Panc1 (cell line): ENCODE data around the gene ASPHD2.

ENCODE experiments used
- CTCF ChIP-seq: fragments of 450-650 bp; IDR thresholded peaks from 2 replicates; pipeline ENCODE4 v1.5.1; 2017; ENCODE audit warnings: mild to moderate bottlenecking
- POLR2AphosphoS5 ChIP-seq: IDR thresholded peaks from 2 replicates; pipeline ENCODE4 v1.6.1; 2012; ENCODE audit warnings: mild to moderate bottlenecking, low read depth, low read length, moderate library complexity
- SIN3A ChIP-seq: IDR thresholded peaks from 2 replicates; pipeline ENCODE4 v1.6.1; 2012; ENCODE audit warnings: low read depth, mild to moderate bottlenecking, low read length, moderate library complexity, borderline replicate concordance; ENCODE audit not compliant: insufficient read depth

- no peak for TF ChIP-seq CTCF
- TF ChIP-seq POLR2AphosphoS5, result no peak
- no peak for TF ChIP-seq SIN3A
Observed at GRCh38 chr22:26446808-26447515, 17.9 kb downstream of the ASPHD2 start.
